ENCODE results near the gene TEX51. TPM values are rescaled to one million over a fixed set of nuclear protein-coding genes. Genes with fewer than 3 reads are reported as not detected.

Gene TEX51
- total RNA-seq, 1 donor from 2014 or later, result not detected

DNA sequence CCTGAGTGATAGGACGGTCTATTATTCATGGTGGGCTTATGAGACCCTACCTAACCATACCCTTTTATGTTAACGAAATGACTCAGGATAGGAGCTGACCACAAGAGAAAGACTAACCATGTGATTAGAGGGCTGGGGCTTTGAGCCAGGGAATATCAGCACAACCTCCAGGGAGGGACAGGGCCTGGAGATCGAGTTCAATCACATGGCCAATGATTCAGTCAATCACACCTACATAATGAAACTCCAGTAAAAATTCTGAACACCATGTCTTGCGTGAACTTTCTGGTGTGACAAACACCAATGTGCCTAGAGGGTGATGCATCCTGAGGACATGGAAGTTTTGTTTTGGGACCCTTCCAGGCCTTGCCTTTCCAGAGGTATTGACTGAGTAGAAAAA lies 2.2 kb upstream of the TEX51 start:
- H3K9me3 ChIP-seq (ENCODE audit: control insufficient read depth in 3 of 3, low read length in 3 of 3), result no peaks in the 10 kb centered on the region
- H3K27me3 ChIP-seq (ENCODE audit: control insufficient read depth in 3 of 3, insufficient read depth in 3 of 3, low read length in 3 of 3), result peaks cover 3 to 6% (median 3%) of the 10 kb centered on the region in 3 donors
- no peak overlapping the region for H3K9ac ChIP-seq (ENCODE audit: low read depth in 1 of 3, low read length in 3 of 3)
- no peaks in the 10 kb centered on the region for H3K36me3 ChIP-seq (ENCODE audit: control insufficient read depth in 3 of 3, insufficient read depth in 3 of 3, low read length in 3 of 3)
- H3K4me1 ChIP-seq (ENCODE audit: control insufficient read depth in 3 of 3, insufficient read depth in 3 of 3, low read length in 3 of 3), result peaks cover 0 to 3% (median 0%) of the 10 kb centered on the region in 3 donors
- H3K4me3 ChIP-seq (ENCODE audit: low read length in 3 of 3), result no peak overlapping the region
- no peak overlapping the region for H3K27ac ChIP-seq (ENCODE audit: low read depth, low read length)

DNA sequence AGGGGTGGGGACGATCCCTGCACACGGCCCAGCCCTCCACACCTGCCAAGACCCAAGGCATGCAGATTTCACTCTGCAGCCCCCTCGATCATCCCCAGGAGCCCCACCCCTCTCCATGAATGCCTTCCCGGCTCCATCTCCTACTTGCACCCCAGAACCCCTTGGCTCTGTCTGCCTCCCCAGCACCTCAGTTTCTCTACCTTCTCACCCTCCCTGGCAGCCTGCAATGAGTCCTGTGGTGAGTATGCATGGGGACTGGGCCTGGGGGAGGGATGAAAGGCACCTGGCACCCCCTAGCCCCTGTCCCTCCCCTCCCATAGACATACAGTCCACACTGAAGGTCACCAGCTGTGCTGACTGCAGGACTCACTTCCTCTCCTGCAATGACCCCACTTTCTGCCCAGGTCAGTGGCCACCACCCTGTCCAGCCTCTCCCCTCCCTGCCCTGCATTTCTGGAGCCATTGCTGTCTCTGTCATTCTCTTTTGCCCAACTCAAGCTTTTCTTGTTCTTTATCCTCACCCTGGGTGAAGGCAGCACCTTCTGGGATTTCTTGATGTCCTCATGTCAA lies 1.0 kb downstream of the TEX51 start:
- peaks cover 3 to 16% (median 3%) of the 10 kb centered on the region in 3 donors for H3K27me3 ChIP-seq (ENCODE audit: control insufficient read depth in 3 of 3, insufficient read depth in 3 of 3, low read length in 3 of 3)
- H3K9ac ChIP-seq (ENCODE audit: low read depth in 1 of 3, low read length in 3 of 3), result no peak overlapping the region
- H3K9me3 ChIP-seq (ENCODE audit: control insufficient read depth in 3 of 3, low read length in 3 of 3), result no peaks in the 10 kb centered on the region

DNA sequence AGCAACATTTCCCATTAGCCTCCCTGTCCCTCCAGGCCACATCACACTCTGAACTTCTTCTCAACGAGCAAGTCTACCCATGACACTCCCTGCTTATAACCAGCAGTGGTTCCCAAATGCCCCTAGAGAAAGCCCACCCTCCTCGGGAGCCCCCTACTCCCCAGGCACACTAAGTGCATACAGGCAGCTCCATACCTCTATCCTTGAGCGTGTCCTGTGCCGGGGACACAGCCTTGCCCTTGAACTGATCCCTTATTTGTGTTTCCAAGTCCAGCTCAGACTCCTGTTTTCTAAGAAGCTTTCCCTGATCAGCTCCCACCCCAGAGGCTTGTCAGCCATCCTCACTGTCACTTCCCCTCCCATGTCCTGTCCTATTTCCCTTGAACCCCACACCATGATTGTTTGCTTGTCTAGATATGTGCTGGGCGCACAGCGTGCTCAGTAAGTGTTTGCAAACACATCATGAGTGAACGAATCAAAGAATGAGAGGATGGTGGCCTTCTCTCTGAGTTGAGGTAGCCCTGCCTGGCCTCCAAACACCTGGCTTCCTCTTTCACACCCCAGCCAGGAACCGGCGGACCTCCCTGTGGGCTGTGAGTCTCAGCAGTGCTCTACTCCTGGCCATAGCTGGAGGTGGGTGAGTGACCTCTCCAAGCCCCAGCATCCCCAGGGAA lies 2.1 kb downstream of the TEX51 start:
- peaks cover 0 to 3% (median 0%) of the 10 kb centered on the region in 3 donors for H3K9me3 ChIP-seq (ENCODE audit: control insufficient read depth in 3 of 3, low read length in 3 of 3)
- H3K4me3 ChIP-seq (ENCODE audit: low read length in 3 of 3), result no peak overlapping the region
- no peak overlapping the region for H3K9ac ChIP-seq (ENCODE audit: low read depth in 1 of 3, low read length in 3 of 3)
- peaks cover 3 to 16% (median 3%) of the 10 kb centered on the region in 3 donors for H3K27me3 ChIP-seq (ENCODE audit: control insufficient read depth in 3 of 3, insufficient read depth in 3 of 3, low read length in 3 of 3)
- H3K4me1 ChIP-seq (ENCODE audit: control insufficient read depth in 3 of 3, insufficient read depth in 3 of 3, low read length in 3 of 3), result no peaks in the 10 kb centered on the region
- no peaks in the 10 kb centered on the region for H3K36me3 ChIP-seq (ENCODE audit: control insufficient read depth in 3 of 3, insufficient read depth in 3 of 3, low read length in 3 of 3)
- no peak overlapping the region for H3K27ac ChIP-seq (ENCODE audit: low read depth, low read length)

More for the DNA sequence above, 1.0 kb downstream of the TEX51 start:
- no peaks in the 10 kb centered on the region for H3K36me3 ChIP-seq (ENCODE audit: control insufficient read depth in 3 of 3, insufficient read depth in 3 of 3, low read length in 3 of 3)
- H3K4me3 ChIP-seq (ENCODE audit: low read length in 3 of 3), result no peak overlapping the region
- no peak overlapping the region for H3K27ac ChIP-seq (ENCODE audit: low read depth, low read length)
- no peaks in the 10 kb centered on the region for H3K4me1 ChIP-seq (ENCODE audit: control insufficient read depth in 3 of 3, insufficient read depth in 3 of 3, low read length in 3 of 3)

DNA sequence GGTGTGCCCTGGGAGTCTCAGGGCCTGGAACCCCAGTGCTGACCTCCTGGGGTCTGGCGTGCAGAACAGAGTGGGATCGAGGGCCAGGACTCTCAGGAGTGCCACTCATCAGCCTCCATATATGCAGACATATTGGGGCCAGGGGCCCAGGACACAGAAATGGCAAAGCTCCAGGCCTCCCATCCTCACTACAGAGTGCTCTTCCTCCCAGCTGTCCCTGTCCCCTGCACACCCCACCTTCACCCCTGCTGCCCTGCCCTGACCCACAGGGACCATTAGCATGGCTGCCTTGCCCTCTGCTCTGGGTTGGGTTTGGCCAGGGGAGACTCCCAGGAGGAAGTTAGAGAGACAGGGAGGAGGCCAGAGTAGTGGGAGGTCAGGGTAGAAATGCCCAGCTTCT lies 2.8 kb downstream of the TEX51 start:
- no peak overlapping the region for H3K27ac ChIP-seq (ENCODE audit: low read depth, low read length)
- H3K27me3 ChIP-seq (ENCODE audit: control insufficient read depth in 3 of 3, insufficient read depth in 3 of 3, low read length in 3 of 3), result peaks cover 3 to 16% (median 3%) of the 10 kb centered on the region in 3 donors

DNA sequence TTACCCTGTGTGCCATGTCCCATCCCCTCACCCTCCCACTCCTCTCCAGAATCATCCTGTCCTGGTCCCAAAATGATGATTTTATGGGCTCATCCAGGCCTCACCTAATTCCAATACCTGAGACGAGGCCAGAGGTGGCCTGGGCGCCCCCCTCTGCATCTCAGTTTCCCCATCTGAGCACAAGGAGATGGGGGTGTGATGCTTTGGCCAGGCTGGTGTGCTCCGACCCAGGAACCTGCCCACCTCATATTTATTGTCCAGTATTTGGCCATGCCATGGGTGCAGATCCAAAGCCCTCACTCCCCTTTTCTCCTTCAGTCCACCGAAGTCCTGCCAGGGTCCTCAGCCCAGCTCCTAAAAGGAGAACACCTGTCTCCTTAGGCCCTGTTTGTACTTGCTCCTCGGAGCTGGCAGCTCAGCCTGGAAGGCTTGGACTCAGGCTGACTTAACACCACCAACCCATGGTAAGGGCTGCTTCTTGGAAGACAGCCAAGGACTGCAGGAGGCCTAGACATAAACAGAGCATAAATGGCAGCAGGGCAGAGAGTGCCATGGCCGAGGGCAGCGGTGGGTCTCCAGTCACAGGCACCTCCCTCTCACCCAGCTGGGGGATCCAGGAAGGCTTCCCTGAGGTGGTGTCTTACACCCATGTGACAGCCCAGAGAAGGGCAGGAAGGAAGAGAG lies 3.6 kb downstream of the TEX51 start:
- peaks cover 3 to 18% (median 3%) of the 10 kb centered on the region in 3 donors for H3K27me3 ChIP-seq (ENCODE audit: control insufficient read depth in 3 of 3, insufficient read depth in 3 of 3, low read length in 3 of 3)
- H3K9me3 ChIP-seq (ENCODE audit: control insufficient read depth in 3 of 3, low read length in 3 of 3), result peaks cover 0 to 3% (median 0%) of the 10 kb centered on the region in 3 donors
- no peak overlapping the region for H3K9ac ChIP-seq (ENCODE audit: low read depth in 1 of 3, low read length in 3 of 3)
- no peak overlapping the region for H3K27ac ChIP-seq (ENCODE audit: low read depth, low read length)
- peaks cover 0 to 3% (median 0%) of the 10 kb centered on the region in 3 donors for H3K4me1 ChIP-seq (ENCODE audit: control insufficient read depth in 3 of 3, insufficient read depth in 3 of 3, low read length in 3 of 3)
- H3K4me3 ChIP-seq (ENCODE audit: low read length in 3 of 3), result no peak overlapping the region
- no peaks in the 10 kb centered on the region for H3K36me3 ChIP-seq (ENCODE audit: control insufficient read depth in 3 of 3, insufficient read depth in 3 of 3, low read length in 3 of 3)

More for the DNA sequence above, 2.8 kb downstream of the TEX51 start:
- peaks cover 0 to 1% (median 0%) of the 10 kb centered on the region in 3 donors for H3K4me1 ChIP-seq (ENCODE audit: control insufficient read depth in 3 of 3, insufficient read depth in 3 of 3, low read length in 3 of 3)
- no peaks in the 10 kb centered on the region for H3K36me3 ChIP-seq (ENCODE audit: control insufficient read depth in 3 of 3, insufficient read depth in 3 of 3, low read length in 3 of 3)
- H3K9me3 ChIP-seq (ENCODE audit: control insufficient read depth in 3 of 3, low read length in 3 of 3), result peaks cover 0 to 3% (median 0%) of the 10 kb centered on the region in 3 donors
- H3K9ac ChIP-seq (ENCODE audit: low read depth in 1 of 3, low read length in 3 of 3), result no peak overlapping the region
- H3K4me3 ChIP-seq (ENCODE audit: low read length in 3 of 3), result no peak overlapping the region

DNA sequence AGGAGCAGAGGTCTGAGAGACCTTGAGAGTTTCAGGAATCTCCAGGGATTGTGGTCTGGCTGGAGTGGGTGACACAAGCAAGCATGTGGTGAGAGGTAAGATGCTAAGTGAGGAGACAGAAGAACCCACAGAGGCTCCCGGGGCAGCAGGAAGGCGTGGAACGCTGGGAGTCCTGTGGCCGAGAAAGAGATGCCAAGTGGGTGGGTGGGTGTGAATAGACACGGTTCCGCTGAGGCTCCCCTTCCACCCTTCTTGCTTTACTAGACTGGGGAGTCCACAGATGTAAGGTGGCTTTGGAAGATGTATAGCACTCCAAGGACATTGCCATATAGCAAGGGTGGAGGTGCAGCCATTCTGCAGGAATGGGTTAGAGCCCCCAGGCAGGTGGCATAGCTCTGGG lies 4.2 kb downstream of the TEX51 start:
- H3K27ac ChIP-seq (ENCODE audit: low read depth, low read length), result no peak overlapping the region
- no peaks in the 10 kb centered on the region for H3K36me3 ChIP-seq (ENCODE audit: control insufficient read depth in 3 of 3, insufficient read depth in 3 of 3, low read length in 3 of 3)
- H3K27me3 ChIP-seq (ENCODE audit: control insufficient read depth in 3 of 3, insufficient read depth in 3 of 3, low read length in 3 of 3), result peaks cover 3 to 23% (median 9%) of the 10 kb centered on the region in 3 donors
- H3K4me3 ChIP-seq (ENCODE audit: low read length in 3 of 3), result no peak overlapping the region
- peaks cover 0 to 3% (median 0%) of the 10 kb centered on the region in 3 donors for H3K9me3 ChIP-seq (ENCODE audit: control insufficient read depth in 3 of 3, low read length in 3 of 3)
- no peak overlapping the region for H3K9ac ChIP-seq (ENCODE audit: low read depth in 1 of 3, low read length in 3 of 3)
- H3K4me1 ChIP-seq (ENCODE audit: control insufficient read depth in 3 of 3, insufficient read depth in 3 of 3, low read length in 3 of 3), result peaks cover 0 to 3% (median 0%) of the 10 kb centered on the region in 3 donors

DNA sequence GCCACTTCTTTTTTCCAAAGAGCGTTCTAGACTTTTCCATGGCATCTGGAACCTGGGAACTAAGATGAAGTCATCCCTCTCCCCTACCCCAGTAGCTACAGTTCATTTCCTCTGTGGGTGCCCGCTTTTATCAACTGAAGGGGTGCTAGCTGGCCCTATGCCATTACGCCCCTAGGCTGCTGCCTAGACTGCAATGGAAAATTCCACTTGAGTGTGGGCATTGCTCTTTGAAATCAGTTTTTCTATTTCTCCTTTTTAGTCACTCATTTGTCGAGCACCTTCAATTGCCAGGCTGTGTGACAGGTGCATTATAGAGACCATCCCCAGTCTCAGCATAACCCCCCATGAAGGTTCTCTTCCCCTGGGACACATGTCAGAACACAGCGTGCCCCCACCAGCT lies 7.3 kb downstream of the TEX51 start:
- no peak overlapping the region for H3K27ac ChIP-seq (ENCODE audit: low read depth, low read length)
- peaks cover 0 to 3% (median 0%) of the 10 kb centered on the region in 3 donors for H3K4me1 ChIP-seq (ENCODE audit: control insufficient read depth in 3 of 3, insufficient read depth in 3 of 3, low read length in 3 of 3)
- H3K36me3 ChIP-seq (ENCODE audit: control insufficient read depth in 3 of 3, insufficient read depth in 3 of 3, low read length in 3 of 3), result no peaks in the 10 kb centered on the region
- H3K9ac ChIP-seq (ENCODE audit: low read depth in 1 of 3, low read length in 3 of 3), result no peak overlapping the region
- peaks cover 0 to 3% (median 0%) of the 10 kb centered on the region in 3 donors for H3K9me3 ChIP-seq (ENCODE audit: control insufficient read depth in 3 of 3, low read length in 3 of 3)
- H3K4me3 ChIP-seq (ENCODE audit: low read length in 3 of 3), result no peak overlapping the region
- peaks cover 0 to 26% (median 20%) of the 10 kb centered on the region in 3 donors for H3K27me3 ChIP-seq (ENCODE audit: control insufficient read depth in 3 of 3, insufficient read depth in 3 of 3, low read length in 3 of 3)

DNA sequence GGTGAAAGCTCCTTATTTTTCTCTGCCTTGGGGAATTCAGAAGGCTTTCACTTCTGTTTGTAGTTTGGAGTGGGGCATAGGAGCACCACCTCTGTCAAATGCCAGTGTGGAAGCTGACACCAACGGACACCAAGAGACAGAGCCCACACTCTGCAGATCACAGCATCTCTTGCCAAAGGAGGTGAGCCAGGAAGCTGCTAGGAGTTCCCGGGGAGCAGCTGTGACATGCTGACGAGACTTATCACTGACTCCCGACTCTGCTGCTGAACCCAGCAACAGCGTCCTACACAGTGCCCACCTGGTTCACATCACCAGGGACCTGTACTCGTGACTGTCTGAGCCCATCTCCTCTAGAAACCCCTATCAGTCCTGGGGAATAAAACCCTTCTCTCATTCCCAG lies 8.1 kb downstream of the TEX51 start:
- Histone ChIP-seq H3K9ac (ENCODE audit: low read depth in 1 of 3, low read length in 3 of 3) (no peak overlapping the region), H3K27ac (ENCODE audit: low read depth, low read length) (no peak overlapping the region), H3K9me3 (ENCODE audit: control insufficient read depth in 3 of 3, low read length in 3 of 3) (peaks cover 0 to 3% (median 0%) of the 10 kb centered on the region in 3 donors), H3K36me3 (ENCODE audit: control insufficient read depth in 3 of 3, insufficient read depth in 3 of 3, low read length in 3 of 3) (no peaks in the 10 kb centered on the region), H3K4me3 (ENCODE audit: low read length in 3 of 3) (no peak overlapping the region), H3K4me1 (ENCODE audit: control insufficient read depth in 3 of 3, insufficient read depth in 3 of 3, low read length in 3 of 3) (peaks cover 0 to 3% (median 0%) of the 10 kb centered on the region in 3 donors), H3K27me3 (ENCODE audit: control insufficient read depth in 3 of 3, insufficient read depth in 3 of 3, low read length in 3 of 3) (peaks cover 0 to 25% (median 20%) of the 10 kb centered on the region in 3 donors)

DNA sequence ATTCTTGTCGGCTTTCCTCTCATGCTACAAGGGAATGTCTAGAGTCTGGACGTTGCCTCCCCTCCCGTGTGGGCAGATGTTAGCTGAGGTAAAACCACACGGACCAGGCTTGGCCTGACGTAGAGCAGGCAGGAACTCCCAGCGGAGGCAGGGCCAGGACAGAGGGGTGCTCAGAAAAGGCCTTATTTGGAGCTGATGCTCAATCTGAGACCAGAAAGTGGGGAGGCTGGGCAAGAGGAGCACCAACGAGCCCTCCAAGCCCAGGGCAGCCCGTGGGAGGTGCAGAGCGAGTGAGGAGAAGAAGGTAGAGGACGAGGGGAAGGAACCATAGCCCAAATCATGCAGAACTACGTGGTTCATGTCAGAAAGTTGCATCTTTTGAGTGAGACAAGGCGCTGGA lies 9.0 kb downstream of the TEX51 start:
- Histone ChIP-seq H3K4me3 (ENCODE audit: low read length in 3 of 3) (no peak overlapping the region), H3K27ac (ENCODE audit: low read depth, low read length) (no peak overlapping the region), H3K4me1 (ENCODE audit: control insufficient read depth in 3 of 3, insufficient read depth in 3 of 3, low read length in 3 of 3) (peaks cover 0 to 3% (median 0%) of the 10 kb centered on the region in 3 donors), H3K27me3 (ENCODE audit: control insufficient read depth in 3 of 3, insufficient read depth in 3 of 3, low read length in 3 of 3) (peaks cover 0 to 20% (median 18%) of the 10 kb centered on the region in 3 donors), H3K9ac (ENCODE audit: low read depth in 1 of 3, low read length in 3 of 3) (no peak overlapping the region), H3K36me3 (ENCODE audit: control insufficient read depth in 3 of 3, insufficient read depth in 3 of 3, low read length in 3 of 3) (no peaks in the 10 kb centered on the region), H3K9me3 (ENCODE audit: control insufficient read depth in 3 of 3, low read length in 3 of 3) (peaks cover 0 to 3% (median 0%) of the 10 kb centered on the region in 3 donors)
